GM19035 (cell line): ENCODE measurements around the gene MYT1.
"Not testable (repeated sequence)": the region's sequence is repeated elsewhere in the genome, so short reads cannot be mapped to it uniquely, and the experiment has no call there.

Experiments
- ATAC-seq: cut with Tn5 transposase; IDR thresholded peaks from one replicate; pipeline ENCODE4 v1.9.1; 2021; ENCODE audit not compliant: unreplicated experiment

Gene MYT1

DNA sequence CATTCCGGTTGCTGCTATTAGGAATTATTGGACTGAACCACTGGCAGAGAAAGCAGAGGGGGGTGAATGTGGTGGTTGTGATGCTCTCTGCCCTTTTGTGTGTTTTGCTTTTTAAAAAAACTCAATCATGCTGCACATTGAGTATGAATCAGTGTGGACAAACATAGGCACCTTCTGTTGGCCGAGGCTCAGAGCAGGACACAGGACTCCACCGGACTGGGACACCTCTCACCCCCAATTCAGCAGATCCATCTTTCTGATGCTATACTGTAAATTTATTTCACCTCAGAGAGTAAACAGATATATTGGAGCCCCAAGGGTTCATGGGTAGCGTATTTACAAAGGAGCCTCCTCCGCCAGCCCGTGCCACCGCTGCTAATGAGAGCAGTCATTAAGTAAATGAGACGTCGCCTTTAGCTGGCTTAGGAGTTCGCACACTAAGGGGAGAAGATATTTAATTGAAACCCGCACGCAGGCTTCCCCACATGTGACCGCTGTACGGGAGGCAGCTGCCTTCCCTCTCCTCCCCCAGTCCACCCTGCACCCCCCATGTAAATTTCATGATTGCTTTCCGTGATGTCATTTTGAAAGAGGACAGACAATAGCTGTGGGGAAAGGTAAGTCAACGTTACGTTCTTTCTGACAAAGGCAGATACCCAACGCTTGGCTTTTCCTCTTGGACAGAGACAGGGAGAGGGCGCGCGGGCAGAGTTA lies at the start of gene MYT1:
Gene MYT1, plus strand, starts transcription at position 330 of the 714 bp plus-strand sequence. CDS start 34,410 bp downstream, outside the sequence.
- ATAC-seq = no peak

DNA sequence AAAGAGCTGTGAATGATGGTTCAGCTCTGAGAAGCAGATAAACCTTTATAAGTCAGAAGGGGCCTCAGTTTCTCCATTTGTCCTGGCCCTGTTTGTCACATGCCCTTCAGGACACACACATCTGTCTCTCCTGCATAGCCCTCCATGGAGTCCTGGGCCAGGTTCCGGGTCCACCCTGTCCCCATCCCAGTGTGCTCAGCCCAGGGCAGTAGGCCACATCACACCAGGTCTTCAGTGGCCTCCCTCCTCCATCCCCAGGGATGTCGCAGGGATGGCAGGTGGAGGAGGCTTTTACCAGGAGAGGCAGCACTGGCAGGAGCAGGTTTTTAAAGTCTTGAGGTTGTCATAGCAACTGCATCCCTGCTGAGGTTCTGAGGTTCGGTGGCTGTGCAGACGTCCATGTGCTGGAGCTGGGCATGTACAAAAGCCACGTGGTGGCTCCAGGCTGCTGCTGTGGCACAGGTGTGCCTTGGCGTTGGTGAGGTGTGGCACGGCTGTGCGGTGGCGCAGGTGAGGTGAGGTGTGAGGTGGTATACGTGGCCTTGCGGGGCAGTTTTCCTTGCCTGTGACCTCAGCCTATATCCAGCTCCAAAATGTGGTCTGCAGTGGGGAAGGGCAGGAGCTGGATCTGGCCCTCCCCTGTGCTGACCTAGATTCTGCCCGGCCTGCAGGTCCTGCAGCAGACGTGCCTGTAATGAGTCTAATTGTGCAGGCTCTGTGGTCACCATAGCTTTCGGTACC lies 48.9 kb upstream of the MYT1 start:
- no peak for ATAC-seq

DNA sequence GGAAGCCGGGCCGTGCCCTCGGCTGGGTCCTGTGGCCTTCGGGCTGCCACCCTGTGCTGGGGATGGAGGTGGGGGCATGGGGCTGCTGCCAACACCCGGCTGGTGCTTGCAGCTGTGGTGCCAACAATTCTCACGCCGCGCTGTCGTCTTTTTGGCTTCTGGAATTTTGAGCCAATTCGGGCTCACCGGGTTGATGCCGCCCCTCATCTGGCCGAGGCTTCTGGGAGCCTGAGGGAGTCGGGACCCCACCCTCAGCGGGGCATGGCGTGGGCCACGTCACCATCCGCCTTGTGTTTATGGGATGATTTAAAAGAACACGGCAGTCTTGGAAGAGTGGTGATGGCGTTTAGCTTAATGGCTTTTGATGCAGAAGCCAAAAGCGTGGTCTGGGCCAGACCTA lies 48.2 kb upstream of the MYT1 start:
- no peak for ATAC-seq

DNA sequence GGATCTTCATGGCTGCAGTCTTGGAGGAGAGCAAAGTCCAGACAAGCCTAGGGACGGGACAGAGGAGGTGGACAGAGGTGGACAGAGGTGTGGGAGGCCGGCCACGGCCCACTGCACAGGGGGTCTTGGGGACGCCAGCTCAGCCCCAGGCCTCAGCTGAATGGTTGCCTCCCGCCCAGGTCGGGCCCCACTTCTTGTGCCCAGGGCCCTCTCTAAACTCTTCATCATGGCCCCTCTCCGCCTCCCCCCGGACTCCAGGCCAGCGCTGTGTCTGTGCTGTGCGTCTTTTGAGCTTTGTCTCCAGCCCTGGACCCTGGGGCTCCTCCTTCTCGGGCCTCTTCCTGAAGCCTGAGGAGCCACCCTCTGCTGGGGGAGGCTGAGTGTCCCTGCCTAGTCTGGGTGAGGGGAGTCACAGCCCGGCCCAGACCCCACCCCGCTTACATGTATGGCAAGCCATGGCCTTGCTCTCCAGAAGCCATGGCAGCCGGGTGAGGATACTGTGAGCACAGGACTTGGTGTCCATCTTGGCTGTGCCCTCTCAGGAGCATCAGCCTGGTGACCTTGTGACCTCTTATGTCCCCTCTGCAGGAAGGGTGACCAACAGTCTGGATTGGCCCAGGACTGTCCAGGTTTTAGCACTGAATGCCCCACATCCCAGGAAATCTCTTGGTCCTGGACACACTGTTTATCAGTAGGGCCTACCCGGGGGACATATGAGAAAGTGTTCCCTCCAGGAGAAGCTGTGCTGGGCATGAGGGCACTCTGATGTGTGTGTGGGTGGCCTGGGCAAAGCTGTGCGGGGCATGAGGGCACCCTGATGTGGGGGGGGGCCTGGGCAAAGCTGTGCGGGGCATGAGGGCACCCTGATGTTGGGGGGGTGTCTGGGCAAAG lies 47.5 kb upstream of the MYT1 start:
- no peak for ATAC-seq

DNA sequence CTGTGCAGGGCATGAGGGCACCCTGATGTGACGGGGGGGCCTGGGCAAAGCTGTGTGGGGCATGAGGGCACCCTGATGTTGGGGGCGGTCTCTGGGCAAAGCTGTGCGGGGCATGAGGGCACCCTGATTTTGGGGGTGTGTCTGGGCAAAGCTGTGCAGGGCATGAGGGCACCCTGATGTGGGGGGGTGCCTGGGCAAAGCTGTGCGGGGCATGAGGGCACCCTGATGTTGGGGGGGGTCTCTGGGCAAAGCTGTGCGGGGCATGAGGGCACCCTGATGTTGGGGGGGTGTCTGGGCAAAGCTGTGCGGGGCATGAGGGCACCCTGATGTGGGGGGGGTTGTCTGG lies 46.8 kb upstream of the MYT1 start:
- ATAC-seq = not testable (repeated sequence)

DNA sequence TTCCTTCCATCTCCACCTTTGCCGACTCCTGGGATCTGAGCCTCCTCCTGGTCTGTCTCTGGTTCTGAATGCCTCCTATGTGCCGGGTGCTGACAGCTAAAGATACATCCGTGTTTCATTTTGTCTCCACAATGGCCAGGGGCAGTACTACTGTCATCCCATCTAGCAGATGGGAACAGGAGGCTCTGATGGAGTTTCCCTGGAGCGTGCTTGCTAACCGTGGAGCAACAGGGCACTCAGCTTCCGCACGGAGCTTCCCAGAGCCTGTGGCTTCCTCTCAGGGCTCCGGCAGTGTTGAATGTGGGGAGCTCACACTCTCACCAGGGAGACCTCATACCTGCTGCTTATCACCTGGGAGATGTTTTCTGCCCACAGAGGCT lies 45.0 kb upstream of the MYT1 start:
- no peak for ATAC-seq

DNA sequence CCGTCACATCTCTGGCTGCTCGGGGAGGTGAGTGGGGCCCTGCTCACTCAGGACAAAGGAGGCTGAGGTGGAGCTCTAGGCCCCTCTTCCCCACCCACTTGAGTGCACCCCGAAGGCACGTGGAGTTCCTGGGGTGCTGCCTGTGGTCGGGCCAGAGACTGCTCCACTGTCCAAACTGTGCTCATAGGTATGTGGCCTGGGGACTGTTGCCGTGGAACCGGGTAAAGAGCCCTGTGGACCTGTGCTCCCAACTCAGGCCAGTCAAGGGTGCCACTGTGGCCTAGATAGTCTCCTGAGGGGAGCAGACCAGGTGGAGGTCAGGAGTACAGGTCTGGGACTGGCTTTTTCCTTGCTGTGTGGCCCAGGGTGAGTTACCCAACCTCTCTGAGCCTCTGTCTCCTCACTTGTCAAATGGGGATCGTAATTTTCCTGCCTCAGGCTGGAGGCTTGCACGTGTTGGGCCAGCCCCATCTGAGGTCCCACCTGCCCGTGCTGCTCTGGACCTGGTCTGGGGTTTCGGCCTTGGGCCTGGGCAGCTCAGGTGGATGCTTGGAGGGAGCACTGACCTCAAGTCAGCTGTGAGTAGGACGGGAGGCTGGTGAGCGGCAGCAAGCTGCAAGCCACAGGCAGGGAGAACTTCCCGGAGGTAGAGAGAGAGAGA lies 44.4 kb upstream of the MYT1 start:
- ATAC-seq = no peak

DNA sequence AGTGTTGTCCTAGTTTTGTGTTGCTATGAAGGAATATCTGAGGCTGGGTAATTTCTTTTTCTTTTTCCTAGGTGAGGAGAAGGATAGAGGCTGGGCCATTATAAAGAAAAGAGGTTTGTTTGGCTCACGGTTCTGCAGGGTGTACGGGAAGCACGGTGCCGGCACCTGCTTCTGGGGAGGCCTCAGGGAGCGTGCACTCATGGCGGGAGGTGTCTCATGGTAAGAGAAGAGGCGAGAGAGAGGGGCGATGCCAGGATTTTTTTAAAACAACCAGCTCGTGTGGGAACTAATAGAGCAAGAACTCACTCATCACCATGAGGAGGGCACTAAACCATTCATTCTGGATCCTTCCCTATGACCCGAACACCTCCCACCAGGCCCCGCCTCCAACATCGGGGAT lies 42.7 kb upstream of the MYT1 start:
- ATAC-seq = no peak

DNA sequence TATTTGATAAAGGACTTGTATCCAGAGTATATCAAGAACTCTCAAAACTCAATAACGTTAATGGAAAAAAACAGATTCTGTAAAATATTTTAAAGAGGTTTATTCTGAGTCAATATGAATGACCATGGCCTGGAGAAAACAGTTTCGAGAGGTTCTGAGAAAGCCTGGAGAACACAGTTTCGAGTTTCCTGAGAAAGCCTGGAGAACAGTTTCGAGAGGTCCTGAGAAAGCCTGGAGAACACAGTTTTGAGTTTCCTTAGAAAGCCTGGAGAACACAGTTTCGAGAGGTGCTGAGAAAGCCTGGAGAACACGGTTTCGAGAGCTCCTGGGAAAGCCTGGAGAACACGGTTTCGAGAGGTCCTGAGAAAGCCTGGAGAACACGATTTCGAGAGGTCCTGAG lies 41.3 kb upstream of the MYT1 start:
- ATAC-seq = not testable (repeated sequence)

DNA sequence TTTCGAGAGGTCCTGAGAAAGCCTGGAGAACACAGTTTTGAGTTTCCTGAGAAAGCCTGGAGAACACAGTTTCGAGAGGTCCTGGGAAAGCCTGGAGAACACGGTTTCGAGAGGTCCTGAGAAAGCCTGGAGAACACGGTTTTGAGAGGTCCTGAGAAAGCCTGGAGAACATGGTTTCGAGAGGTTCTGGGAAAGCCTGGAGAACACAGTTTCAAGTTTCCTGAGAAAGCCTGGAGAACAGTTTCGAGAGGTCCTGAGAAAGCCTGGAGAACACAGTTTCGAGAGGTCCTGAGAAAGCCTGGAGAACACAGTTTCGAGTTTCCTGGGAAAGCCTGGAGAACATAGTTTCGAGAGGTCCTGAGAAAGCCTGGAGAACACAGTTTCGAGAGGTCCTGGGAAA lies 40.7 kb upstream of the MYT1 start:
- not testable (repeated sequence) for ATAC-seq

DNA sequence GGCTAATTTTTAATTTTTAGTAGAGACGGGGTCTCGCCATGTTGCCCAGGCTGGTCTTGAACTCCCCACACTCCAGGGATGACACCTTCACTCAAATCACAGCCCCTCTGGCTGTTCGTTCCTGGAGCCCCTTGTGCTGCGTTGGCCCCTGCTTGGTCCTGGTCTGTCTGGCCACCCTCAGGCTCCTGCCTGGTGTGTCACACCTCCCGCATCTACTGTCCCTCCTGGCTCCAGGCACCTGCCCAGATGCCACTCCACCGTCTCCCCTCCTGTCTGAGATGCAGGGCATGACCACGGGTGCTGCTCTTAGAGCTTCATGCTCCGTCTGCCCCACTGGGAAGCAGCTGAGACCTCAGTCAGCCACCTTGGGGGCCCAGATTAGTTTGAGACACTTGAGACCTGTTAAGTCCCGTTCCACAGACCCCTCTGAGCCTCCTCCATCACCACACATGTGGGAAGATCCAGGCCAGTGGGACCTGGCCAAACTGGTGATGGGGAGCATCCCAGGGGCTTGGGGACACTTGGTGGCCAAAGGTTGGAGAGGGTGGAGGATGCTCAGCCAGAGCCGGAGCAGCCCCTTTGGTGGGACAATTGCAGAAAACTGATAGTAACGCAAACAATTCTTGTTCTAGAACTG lies 35.0 kb upstream of the MYT1 start:
- ATAC-seq = no peak

DNA sequence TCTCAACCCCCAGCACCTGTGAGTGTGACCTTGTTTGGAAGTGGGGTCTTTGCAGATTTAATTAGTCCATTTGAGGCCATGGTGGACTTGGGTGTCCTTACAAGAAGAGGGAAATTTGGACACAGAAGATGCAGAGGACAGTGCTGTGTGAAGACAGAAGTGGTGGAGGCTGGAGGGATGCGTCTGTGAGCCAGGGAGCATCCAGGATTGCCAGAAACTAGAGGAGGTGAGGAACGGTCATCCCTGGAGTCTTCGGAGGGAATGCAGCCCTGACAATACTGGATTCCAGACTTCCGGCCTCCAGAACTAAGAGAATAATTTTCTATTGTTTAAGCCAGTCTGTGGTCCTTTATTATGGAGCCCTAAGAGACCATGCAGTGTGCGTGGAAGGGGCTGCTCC lies 34.0 kb upstream of the MYT1 start:
- no peak for ATAC-seq

DNA sequence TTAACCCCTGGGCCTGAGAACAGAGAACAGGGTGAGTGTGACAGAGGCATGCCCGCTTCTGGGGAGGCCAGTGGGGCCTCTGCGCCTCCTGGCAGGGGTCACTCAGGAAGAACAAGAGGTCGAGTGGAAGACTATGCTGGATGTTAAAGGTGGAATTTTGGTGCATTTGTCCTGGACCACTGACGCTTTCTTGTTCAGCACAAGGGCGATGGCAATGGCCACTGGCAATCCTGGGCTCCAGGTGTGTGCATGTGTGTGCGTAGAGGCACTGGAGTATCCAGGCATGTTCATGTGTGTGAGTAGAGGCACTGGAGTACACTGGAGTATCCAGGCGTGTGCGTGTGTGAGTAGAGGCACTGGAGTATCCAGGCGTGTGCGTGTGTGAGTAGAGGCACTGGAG lies 33.4 kb upstream of the MYT1 start:
- no peak for ATAC-seq

DNA sequence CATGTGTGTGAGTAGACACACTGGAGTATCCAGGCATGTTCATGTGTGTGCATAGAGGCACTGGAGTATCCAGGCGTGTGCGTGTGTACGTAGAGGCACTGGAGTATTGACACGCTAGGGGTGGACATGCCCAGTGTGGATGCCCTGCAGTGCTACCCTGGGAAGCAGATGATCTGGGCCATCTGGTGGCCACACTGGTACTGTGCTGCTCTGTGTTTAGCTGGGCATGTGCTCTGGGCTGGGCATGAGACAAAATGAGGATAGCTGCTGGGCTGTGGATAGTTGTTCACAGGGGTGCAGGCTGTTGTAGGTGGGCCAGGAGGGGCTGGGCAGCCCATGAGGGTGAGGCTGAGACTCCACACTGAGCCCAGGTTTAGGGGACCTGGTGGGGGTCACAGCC lies 32.8 kb upstream of the MYT1 start:
- no peak for ATAC-seq

DNA sequence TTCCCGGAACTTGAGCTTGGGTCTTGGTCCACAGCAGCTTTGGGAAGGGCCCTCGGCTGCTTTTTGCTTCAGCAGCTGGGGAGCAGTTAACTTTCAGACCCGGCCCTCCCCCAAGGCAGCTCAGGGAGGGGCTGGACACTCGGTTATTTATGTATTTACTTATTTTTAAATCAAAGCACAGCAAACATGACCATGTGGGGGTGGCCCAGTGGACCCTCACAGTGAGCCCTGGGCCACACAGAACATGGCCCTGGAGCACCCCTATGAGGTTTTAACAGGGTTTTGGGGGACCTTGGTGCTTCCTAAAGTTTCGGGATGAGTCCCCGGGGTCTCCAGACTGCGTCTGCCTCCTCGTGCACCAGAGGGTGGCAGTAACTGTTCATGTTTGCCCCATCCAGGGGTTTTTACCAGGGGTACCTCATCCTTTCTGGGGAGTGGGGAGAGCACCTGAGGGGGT lies 30.3 kb upstream of the MYT1 start:
- ATAC-seq = no peak

DNA sequence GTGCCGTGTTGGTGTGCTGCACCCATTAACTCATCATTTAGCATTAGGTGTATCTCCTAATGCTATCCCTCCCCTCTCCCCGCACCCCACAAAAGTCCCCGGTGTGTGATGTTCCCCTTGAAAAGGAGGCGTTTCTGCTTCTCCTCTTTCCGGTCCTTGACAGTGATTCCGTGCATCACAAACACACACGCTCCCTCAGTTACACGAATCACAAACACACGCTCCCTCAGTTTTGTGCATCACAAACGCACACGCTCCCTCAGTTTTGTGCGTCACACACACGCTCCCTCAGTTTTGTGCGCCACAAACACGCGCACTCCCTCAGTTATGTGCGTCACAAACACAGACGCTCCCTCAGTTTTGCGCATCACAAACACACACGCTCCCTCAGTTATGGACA lies 29.5 kb upstream of the MYT1 start:
- not testable (repeated sequence) for ATAC-seq

DNA sequence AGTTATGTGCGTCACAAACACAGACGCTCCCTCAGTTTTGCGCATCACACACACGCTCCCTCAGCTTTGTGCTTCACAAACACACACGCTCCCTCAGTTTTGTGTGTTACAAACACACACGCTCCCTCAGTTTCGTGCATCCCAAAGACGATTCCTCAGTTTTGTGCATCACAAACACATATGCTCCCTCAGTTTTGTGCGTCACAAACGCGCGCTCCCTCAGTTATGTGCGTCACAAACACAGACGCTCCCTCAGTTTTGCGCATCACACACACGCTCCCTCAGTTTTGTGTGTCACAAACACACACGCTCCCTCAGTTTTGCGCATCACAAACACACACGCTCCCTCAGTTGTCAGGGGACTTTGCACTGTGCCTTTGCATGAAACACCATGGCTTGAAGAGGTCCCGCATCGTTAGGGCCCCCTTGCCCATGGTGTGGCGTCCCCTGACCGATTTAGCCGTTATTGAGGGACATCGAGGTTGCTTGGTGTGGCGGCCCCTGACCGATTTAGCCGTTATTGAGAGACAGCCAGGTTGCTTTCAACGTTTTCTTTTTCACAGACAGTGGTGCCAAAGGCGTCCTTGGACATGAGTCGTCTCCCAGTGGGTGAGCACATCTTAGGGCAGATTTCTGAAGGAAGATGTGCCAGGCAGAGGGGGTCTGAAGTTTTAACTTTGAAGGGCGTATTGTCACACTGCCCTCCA lies 28.1 kb upstream of the MYT1 start:
- ATAC-seq = no peak

DNA sequence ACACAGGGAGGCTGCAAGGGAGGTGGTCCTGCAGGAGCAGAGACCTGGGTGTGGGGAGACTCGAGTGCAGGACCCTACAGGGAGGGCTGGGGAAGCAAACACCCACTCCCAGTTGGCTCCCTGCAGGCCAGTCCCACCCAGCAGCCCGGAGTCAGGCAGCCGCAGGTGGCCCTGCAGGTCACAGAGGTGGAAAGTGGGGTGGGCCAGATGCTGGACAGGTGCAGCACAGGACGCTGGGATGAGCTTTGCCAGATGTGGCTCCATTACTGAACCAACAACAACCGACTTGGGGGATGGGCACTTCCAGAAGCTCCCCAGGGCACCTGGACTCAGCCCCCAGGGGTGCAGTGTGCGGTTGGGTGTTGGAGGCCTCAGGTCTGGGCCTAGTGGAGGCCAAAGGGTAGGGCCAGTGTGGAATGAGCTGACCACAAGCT lies 26.6 kb upstream of the MYT1 start:
- no peak for ATAC-seq

DNA sequence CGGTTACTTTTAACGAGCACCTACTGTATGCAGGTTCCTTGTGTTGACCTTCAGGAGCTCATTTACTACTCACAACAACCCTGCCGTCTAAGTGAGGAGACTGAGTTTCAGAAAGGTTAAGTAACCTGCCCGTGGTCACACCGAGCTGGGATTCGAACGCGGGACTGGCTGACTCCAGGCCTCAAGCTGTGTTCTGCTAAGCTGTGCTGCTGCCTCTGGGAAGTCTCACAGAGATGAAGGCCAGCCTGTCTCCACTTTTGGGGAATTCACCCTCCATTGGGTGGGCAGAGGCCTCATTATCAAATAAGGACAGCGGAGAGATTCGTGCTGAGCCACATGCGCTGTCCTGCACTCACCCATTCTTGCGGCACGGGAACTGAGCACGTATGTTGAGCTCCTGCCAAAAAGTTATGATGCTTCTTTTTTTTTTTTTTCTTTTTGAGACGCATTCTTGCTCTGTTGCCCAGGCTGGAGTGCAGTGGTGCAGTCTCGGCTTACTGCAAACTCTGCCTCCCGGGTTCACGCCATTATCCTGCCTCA lies 25.9 kb upstream of the MYT1 start:
- no peak for ATAC-seq
